HL-60 (cell line): ENCODE data around the gene TNRC18.

ENCODE experiments used
- POLR2AphosphoS5 ChIP-seq: IDR thresholded peaks from 2 replicates; pipeline ENCODE4 v1.6.1; 2012; ENCODE audit warnings: low read depth
- SPI1 ChIP-seq: IDR thresholded peaks from 2 replicates; pipeline ENCODE4 v1.6.1; 2012; ENCODE audit warnings: low read depth, mild to moderate bottlenecking, borderline replicate concordance
- TF ChIP-seq, protein P1 (sequence below): IDR thresholded peaks from one replicate; pipeline ENCODE4 v1.5.1; 2011; ENCODE audit warnings: low read length, control low read depth, inconsistent platforms; ENCODE audit not compliant: insufficient read depth

GRCh38 chr7:5270788-5271187 lies 152.8 kb downstream of the TNRC18 start:
- TF ChIP-seq POLR2AphosphoS5 (no peak), SPI1 (no peak)
- TF ChIP-seq, protein P1, sequence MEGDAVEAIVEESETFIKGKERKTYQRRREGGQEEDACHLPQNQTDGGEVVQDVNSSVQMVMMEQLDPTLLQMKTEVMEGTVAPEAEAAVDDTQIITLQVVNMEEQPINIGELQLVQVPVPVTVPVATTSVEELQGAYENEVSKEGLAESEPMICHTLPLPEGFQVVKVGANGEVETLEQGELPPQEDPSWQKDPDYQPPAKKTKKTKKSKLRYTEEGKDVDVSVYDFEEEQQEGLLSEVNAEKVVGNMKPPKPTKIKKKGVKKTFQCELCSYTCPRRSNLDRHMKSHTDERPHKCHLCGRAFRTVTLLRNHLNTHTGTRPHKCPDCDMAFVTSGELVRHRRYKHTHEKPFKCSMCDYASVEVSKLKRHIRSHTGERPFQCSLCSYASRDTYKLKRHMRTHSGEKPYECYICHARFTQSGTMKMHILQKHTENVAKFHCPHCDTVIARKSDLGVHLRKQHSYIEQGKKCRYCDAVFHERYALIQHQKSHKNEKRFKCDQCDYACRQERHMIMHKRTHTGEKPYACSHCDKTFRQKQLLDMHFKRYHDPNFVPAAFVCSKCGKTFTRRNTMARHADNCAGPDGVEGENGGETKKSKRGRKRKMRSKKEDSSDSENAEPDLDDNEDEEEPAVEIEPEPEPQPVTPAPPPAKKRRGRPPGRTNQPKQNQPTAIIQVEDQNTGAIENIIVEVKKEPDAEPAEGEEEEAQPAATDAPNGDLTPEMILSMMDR: no peak
